Stomach (tissue), 4 donors: ENCODE measurements around the gene JCAD.

Source experiments
- POLR2A ChIP-seq, 4 donors: fragments of 450-650 bp; IDR thresholded peaks; one replicate each; pipeline ENCODE4 v1.6.1; 2016; ENCODE audit warnings: antibody characterized with exemption in 4 of 4, control low read depth in 2 of 4, mild to moderate bottlenecking in 1 of 4, moderate library complexity in 1 of 4
- POLR2AphosphoS5 ChIP-seq, 3 donors: sonication (generic); formaldehyde crosslinking; IDR thresholded peaks; one replicate each; pipeline ENCODE4 v1.6.1; 2016; ENCODE audit warnings: antibody characterized with exemption in 3 of 3
- TF ChIP-seq, protein P1 (sequence below), 7 experiments: fragments of 450-650 bp in 4 of 7; fragments of 200-600 bp in 3 of 7; sonication (generic) in 3 of 7; IDR thresholded peaks; one replicate each; pipeline ENCODE4 v1.5.1; 2016 to 2019; ENCODE audit warnings: antibody characterized with exemption in 7 of 7, control low read depth in 2 of 7, mild to moderate bottlenecking in 1 of 7

DNA sequence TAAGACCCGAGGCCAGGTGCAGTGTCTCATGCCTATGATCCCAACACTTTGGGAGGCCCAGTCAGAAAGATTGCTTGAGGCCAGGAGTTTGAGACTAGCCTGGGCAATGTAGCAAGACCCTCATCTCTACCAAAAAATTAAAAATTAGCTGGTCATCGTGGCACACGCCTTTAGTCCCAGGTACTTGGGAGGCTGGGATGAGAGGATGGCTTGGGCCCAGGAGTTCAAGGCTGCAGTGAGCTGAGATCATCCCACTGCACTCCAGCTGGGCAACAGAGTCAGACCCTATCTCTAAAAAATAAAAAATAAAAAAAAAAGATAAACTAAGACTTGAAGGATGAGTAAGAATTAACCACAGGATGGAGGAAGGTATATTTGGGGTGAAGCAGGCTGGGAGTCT, 77.9 kb downstream of the JCAD start:
- TF ChIP-seq, protein P1, sequence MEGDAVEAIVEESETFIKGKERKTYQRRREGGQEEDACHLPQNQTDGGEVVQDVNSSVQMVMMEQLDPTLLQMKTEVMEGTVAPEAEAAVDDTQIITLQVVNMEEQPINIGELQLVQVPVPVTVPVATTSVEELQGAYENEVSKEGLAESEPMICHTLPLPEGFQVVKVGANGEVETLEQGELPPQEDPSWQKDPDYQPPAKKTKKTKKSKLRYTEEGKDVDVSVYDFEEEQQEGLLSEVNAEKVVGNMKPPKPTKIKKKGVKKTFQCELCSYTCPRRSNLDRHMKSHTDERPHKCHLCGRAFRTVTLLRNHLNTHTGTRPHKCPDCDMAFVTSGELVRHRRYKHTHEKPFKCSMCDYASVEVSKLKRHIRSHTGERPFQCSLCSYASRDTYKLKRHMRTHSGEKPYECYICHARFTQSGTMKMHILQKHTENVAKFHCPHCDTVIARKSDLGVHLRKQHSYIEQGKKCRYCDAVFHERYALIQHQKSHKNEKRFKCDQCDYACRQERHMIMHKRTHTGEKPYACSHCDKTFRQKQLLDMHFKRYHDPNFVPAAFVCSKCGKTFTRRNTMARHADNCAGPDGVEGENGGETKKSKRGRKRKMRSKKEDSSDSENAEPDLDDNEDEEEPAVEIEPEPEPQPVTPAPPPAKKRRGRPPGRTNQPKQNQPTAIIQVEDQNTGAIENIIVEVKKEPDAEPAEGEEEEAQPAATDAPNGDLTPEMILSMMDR (IDR thresholded peaks at IDR 0.05): no peak
- TF ChIP-seq POLR2A (IDR thresholded peaks at IDR 0.05): no peak
- TF ChIP-seq POLR2AphosphoS5 (IDR thresholded peaks at IDR 0.05): no peak
